ENCODE measurements around the gene TEX10.
A peak's percentile ranks its signal among the peaks of the same experiment; 100 is the strongest.
"Not testable (repeated sequence)": the region's sequence is repeated elsewhere in the genome, so short reads cannot be mapped to it uniquely, and the experiment has no call there.

The TEX10 gene

DNA sequence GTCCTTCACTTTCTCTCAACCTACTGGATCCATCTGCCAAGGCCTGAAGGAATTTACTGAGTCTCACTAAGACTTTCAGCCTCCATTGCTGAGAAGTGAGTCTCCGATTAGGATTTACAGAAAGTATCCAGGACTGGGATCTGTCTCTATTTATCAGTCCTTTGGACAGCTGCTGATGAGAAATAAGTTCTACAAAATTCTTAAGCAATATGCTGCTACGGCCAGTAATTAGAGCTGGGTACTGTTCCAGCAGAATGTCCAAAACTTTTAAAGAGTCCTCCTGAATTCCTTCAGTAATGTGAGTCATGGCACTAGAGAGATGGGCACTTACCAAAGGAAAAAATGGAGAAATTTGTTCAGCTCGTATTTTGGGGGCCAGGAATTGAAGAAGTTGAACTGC is 5.9 kb downstream of the TEX10 start:
- DNase-seq (ENCODE audit: low read depth): no peak

DNA sequence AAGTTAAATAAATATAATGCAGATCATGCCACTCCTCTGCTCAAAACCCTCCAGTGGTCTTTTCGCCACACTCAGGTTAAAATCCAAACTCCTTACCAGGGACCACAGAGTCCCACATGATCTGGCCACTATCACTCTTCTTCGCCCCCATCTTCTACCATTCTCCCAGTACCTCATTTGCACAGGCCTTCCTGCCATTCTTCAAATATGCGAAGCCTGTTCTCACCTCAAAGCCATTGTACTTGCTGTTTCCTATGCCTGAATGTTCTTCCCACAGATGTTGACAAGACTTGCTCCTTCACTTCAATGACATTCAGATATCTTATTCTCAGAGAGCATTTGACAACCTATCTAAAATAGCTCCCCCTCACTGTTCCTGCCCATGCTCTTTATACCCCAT is 10.9 kb downstream of the TEX10 start:
- no peak for DNase-seq (ENCODE audit: low read depth)

DNA sequence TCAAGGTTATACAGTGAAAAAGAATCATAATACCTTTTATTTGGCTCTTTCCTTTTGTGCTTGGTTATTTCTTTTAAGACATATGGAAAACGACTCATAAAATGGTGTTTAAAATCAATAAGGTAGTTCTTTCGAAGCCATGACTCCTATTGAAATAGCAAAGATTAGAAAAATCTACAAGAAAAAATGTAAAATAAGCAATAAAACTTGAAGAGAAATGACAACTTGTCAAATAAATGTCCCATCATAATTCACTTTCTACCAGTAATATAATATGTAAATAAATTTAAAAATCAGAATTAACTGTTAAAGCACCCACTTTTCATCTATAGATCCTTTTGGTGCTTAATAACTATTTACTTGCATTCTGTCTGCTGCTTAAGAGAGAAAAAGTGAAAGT is 12.5 kb downstream of the TEX10 start:
- DNase-seq (ENCODE audit: low read depth): no peak

DNA sequence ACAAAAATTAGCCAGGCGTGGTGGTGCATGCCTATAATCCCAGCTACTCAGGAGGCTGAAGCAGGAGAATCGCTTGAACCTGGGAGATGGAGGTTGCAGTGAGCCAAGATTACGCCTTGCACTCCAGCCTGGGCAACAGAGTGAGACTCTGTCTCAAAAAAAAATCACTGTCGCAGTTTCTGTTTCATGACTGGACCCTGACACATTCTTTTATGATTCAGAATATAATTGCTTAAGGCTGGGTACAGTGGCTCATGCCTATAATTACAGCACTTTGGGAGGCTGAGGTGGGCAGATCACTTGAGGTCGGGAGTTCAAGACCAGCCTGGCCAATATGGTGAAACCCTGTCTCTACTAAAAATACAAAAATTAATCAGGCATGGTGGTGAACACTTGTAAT is 14.0 kb downstream of the TEX10 start:
- DNase-seq (ENCODE audit: low read depth): not testable (repeated sequence)

DNA sequence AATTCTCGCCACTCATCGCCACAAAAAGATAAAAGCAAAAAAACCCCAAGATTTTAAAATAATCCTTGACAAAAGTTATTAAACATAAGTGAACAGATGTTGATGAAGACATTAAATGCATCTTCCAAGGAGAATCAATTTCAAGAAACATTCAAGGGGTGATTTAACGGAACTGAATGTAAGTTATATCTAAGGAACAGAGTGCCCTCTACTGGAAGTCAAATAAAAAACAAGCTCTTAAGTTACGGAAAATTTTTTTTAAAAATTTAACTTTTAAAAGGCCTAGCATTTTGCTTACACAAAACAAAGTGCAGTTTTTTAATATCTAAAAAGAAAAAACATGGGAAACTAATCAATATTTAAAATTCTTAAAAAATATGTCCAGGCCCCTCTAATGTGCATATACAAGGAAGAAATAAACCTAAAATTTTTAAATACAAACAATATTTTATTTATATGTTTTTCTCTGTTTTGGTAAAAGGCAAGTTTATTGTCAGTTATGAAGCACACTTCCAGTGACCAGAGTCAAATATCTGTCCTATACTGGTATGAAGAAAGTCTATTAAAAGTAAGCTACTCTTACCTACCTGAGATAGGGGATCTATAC is 28.0 kb downstream of the TEX10 start:
- DNase-seq (ENCODE audit: low read depth): no peak

DNA sequence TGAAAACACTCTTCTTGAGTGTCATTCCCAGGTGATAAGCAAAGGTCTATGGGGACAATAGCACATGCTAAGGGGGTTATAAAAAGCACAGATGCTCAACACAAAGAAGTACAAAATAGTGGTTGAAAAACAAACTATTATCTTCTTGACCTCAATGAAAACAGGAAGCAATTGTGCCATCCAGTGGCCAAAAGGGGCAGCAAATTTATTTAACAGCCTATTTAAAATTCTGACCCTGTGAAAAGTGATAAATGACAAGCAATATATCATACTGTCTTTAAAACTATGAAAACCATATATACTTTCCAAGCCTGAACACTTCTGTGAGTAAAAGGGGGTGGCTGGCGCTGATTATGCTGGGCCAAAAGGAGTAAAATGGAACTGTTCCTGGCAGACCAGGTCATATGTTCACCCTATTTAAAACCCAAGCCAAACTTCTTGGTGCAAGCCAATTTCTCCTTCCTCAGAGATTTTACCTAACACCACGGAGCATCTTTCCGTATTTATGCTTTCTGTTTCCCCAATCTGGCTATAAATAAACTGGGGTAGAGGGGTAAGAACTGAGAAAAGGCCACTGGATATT is 29.7 kb downstream of the TEX10 start:
- peak; percentile 1 for DNase-seq (ENCODE audit: low read depth)

DNA sequence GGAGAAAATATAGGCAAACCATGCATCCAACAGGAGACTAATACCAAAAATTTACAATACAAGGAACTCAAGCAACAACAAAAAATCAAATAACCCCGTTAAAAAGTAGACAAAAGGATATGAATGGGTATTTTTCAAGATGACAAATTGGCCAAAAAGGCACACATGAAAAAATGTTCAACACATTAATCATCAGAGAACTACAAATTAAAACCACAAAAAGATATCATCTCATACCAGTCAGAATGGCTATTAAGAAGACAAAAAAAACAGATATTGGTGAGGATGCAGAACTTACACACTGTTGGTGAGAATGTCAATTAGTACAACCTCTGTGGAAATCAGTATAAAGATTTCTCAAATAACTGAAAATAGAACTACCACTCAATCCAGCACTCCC is 35.0 kb downstream of the TEX10 start:
- no peak for DNase-seq (ENCODE audit: low read depth)

DNA sequence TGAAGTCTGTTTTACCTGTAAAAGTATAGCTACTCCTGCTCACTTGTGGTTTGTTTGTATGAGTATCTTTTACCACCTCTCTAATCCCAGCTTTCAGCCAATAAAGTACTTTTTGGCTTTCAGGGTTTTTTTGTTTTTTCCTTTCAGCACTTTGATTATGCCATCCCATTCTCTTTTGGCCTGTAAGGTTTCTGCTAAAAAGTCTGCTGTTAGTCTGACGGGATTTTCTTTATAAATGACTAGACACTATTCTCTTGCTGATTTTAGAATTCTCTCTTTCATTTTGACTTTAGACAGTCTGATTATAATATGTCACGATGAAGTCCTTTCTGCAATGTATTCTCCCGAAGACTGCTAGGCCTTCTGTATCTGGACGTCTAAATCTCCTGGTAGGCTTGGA is 37.2 kb downstream of the TEX10 start:
- no peak for DNase-seq (ENCODE audit: low read depth)

DNA sequence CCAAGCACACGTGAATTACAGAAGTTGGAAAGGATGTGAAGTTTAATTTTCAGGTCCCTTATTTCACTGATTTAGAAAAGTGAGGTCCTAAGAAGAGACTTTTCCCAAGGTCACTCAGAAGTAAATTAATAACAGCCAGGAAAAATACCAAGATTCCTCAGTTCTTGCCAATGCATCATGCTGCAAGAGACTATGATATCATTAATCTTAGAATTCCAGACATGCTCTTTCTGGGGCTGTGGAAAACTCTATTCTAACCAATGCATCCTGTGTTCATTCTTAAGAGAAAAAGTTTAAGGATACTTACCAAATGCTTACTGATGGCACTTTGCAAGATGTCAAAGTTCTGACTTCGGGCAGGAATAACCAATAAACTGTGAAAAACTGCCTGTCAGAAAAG is 42.8 kb downstream of the TEX10 start:
- no peak for DNase-seq (ENCODE audit: low read depth)

DNA sequence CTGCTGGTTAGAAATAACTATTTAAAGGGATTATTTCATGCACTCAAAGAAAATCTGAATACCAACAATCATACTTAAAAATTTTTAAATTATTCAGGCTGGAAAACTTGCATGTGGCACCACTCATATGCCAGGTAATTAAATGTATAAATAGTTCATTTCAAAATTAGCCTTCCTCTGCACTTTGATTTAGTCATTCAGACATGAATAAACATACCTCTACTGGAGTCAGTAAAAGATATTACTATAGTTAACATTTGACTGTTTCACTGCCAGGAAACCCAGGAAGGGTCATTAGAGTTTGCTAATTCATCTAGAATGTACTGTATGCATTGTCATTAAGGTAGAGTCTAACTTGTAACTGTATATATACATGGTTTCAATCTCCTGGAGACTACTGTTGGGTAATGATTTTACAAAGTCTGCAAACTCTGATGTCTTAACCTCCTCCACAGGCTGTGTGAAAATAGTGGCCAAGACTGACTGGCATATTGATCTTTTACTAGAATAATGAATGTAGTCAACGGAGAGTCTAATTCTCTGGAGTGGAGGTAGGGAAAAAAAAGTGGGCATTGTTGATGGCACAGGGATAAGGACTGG is 43.7 kb downstream of the TEX10 start:
- no peak for DNase-seq (ENCODE audit: low read depth)

DNA sequence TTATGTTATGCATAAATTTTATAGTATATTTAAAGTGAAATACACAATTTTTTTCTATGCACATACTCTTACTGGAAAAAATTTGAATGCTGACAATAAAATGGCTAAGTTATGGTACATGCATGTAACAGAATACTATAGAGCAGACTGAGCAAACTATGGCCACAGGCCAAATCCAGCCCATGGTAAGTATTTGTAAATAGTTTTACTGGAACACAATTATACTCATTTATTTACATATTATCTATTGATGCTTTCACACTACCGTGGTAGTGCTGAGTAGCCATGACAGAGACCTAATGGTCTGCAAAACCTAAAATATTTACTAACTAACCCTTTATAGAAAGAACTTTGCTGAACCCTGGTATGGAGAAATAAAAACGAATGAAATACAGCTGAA is 45.7 kb downstream of the TEX10 start:
- no peak for DNase-seq (ENCODE audit: low read depth)

DNA sequence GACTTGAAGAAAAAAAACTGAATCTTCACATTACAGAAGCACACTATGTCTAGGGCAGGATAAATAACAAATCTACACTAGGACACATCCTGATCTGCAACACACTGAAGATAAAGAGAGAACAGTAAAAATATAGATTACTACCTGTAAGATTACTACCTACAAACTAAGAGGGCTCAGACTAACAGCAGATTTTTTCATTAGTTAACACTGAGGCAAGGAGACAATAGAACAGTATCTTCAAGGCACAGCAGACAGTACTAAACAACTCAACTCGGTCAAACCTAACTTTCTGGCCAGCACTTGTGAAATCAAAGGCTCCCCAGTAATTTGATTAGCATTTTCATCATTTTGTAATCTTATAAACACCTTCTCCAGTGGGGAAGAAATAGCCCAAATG is 46.5 kb downstream of the TEX10 start:
- DNase-seq (ENCODE audit: low read depth): no peak

DNA sequence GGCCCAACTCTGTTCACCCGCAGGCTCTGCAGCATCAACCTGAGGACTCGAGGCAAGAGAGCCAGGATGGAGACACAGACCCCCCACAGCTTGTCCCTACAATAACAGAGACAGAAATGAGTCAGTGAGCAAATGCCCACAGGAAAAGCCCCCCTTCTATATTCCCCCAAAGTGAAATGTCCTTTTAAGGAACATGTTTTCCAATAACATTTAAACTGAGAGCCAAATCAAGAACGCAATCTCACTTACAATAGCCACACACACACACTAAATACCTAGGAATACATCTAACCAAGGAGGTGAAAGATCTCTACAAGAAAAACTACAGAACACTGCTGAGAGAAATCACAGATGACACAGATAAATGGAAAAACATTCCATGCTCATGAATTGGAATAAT is 49.0 kb downstream of the TEX10 start:
- DNase-seq (ENCODE audit: low read depth): no peak

DNA sequence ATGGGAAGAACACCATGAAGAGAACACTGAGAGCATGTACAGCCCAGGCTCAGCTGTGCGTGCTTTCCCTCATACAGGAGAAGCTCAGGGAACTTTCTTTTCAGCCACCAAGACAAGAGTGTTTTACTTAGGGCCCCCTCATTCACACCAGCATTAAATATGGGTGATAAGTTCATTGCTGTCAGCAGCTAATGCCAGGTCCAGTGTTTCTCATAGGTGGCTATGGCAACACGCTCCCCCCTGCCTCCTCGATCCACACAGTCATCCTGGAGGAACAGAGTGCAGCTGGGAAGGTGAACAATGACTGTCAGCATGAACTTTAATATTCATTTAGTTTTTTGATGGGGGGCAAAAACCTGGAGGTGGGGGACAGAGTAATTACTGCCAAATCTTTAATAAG is 54.4 kb downstream of the TEX10 start:
- no peak for DNase-seq (ENCODE audit: low read depth)

DNA sequence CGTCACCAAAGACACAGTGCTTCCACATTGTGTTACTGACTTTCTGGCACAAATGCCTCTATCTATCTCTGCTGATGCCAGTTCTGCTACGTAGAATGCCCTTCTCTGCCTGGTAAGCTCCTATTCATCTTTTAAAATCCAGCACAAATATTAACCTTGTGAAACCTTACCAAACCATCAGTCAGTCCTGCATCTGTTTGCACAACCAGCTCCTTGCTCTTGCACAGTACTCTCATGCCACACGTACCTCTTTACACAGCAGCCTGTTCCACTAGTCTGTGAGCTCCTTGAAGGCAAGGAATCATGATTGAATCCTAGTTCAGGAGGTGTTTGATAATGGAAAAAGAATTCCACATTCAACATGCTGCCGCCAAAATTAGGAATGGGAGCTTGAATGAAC is 56.3 kb downstream of the TEX10 start:
- DNase-seq (ENCODE audit: low read depth): no peak

DNA sequence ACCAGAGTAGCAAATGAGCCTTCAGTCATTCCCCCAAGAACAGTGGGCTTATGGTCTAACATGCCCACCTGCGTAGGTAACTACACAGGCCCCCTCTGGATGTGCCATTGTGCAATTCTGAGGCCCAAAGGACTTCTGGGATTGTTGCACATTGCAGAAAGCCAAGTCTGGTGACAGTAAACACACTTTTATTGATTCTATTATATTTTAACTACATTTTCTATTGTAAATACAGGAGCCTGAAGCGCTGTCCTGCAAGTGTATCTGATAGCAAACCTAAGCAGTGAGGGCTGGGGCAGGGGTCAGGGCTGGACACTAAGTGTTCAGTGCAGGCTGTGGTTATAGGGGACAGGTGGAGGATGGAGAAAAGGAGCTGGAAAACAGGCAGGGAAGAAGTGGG is 57.5 kb downstream of the TEX10 start:
- DNase-seq (ENCODE audit: low read depth): no peak

DNA sequence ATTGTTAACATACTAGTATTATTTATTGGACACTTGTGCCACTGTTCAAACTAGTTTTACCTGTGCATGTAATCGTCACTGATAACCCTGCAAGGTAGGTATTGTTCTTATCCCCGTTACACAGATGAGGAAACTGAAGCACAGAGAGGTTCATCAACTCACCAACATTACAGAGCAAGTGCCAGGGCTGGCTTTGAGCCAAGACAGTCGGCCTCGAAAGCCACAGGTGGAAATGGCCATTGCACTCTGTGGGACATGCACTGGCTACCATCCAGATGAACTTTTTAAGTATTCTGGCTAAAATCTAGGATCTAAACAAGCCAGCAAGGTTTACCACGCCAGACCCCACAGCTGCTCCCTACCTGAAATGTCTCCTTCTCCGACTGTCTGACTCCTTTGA is 57.9 kb downstream of the TEX10 start:
- DNase-seq (ENCODE audit: low read depth): no peak

DNA sequence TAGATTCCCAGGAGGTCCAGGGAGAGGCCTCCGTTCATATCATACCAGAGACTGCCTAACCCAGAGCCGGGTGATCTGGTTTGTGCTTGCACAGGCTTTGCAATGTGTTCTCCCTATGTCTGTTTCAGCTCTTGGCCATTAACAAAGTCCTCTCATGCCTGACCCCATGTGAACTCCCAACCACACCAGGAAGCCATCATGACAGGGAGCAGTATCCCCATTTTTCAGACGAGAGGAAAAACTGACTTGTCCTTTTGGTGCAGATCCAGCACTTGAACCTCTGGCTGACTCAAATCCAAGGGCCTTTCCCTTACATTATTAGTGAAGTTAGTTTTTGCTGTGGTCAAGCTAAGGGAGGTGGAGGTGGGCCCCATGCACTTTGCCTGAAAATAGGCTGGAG is 58.4 kb downstream of the TEX10 start:
- no peak for DNase-seq (ENCODE audit: low read depth)

DNA sequence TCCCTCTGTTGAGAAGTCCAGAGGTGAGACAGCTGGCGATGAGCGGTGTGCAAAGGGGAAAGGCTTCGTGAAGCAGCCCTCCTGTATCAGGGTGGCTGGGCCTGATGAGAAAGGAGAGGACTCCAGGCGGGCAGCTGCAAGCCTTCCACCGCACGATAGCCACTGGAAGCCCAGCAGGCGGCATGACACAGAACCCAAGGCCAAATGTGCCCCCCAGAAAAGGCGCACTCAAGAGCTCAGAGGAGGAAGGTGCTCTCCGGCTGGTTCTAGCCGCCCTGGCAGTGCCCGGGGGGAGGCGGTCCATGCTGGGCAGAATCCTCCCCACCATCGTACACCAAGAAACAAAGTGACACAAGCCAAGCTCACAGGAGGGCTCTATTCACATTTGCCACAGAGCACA is 60.3 kb downstream of the TEX10 start:
- no peak for DNase-seq (ENCODE audit: low read depth)

DNA sequence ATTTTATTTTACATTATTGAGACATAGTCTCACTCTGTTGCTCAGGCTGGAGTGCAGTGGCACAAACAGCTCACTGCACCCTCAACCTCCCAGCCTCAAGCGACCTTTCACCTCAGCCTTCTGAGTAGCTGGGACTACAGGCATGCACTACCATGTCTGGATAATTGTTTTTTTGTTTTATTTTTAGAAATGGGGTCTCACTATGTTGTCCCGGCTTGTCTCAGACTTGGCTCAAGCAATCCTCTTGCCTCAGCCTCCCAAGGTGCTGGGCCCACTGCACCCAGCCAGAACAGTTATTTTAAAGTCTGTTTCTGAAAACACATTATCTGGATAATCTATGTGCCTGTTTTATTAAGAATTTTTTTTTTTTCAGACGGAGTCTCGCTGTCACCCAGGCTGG is 62.0 kb downstream of the TEX10 start:
- DNase-seq (ENCODE audit: low read depth): no peak

DNA sequence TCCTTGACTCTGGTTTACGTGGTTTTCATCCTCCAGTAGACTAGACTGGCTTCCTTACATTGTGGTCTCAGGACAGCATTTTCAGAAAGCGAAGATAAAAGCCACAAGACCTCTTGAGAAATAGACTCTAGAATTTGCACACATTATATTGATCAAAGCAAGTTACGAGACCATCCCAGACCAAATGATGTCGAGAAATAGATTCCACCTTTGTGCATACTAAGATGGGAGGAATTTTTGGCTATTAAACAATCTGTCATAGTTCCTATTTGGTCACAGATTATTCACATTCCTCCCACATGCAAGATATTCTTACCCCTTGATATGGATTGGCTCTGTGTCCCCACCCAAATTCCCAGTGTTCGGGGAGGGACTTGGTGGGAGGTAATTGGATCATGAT is 65.6 kb downstream of the TEX10 start:
- no peak for DNase-seq (ENCODE audit: low read depth)

DNA sequence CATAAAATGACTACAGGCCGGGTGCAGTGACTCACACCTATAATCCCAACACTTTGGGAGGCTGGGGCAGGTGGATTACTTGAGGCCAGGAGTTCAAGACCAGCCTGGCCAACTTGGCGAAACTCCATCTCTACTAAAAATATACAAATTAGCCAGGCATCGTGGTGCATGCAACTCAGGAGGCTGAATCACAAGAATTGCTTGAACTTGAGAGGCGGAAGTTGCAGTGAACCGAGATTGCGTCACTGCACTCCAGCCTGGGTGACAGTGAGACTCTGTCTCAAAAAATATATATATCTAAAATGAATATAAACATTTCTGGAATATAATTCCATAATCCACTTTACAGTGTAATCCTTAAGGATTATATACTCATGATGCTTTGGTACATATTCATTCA is 66.5 kb downstream of the TEX10 start:
- DNase-seq (ENCODE audit: low read depth): no peak

DNA sequence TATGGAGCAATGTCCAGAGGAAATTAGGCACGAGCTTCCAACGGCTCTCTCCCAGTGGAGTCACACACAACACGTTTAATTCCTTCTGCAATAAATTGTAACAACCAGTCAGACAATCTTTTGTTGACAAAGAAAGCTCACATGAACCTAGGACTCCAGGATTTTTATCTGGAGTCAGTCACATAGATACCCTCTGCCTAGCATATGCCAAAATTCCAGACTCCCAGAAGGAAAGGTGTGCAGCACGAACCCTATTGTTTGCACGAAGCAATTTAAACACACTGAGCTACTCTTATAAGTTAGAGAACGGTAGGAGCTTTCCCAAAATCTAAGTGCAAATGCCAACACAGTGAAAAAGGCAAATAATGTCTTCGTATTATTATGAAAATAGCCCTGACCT is 67.1 kb downstream of the TEX10 start:
- no peak for DNase-seq (ENCODE audit: low read depth)

DNA sequence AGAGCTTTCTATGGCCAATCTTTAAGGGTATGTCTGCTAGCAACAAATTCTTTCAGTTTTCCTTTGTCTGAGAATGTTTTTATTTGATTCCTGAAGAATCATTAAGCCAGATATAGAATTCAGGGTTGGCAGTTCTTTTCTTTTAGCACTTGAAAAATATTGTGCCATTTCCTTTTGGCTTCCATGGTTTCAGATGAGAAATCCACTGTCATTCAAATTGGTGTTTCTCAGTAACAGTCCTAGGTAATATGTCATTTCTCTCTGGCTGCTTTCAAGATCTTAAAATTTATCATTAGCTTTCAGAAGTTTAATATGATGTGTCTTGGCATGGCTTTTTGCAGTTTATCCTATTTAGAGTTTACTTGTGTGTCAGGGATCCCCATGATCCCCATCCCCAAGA is 67.7 kb downstream of the TEX10 start:
- DNase-seq (ENCODE audit: low read depth): no peak

Data from activated T-cell treated with anti-CD3 and anti-CD28 coated beads for 1 hour (primary cell).